HG03439 (cell line): Measurements from ENCODE around the gene TSPAN18.

ENCODE experiments used
- ATAC-seq: cut with Tn5 transposase; IDR thresholded peaks from one replicate; pipeline ENCODE4 v1.9.1; 2021; ENCODE audit warnings: mild to moderate bottlenecking, moderate library complexity; ENCODE audit not compliant: unreplicated experiment

The TSPAN18 gene

GRCh38 chr11:44936525-44936924 is 209.8 kb downstream of the TSPAN18 start:
- peak; percentile 66 for ATAC-seq

- ATAC-seq = no peak
These were observed 210.3 kb downstream of the TSPAN18 start for GRCh38 chr11:44936951-44937543.

DNA sequence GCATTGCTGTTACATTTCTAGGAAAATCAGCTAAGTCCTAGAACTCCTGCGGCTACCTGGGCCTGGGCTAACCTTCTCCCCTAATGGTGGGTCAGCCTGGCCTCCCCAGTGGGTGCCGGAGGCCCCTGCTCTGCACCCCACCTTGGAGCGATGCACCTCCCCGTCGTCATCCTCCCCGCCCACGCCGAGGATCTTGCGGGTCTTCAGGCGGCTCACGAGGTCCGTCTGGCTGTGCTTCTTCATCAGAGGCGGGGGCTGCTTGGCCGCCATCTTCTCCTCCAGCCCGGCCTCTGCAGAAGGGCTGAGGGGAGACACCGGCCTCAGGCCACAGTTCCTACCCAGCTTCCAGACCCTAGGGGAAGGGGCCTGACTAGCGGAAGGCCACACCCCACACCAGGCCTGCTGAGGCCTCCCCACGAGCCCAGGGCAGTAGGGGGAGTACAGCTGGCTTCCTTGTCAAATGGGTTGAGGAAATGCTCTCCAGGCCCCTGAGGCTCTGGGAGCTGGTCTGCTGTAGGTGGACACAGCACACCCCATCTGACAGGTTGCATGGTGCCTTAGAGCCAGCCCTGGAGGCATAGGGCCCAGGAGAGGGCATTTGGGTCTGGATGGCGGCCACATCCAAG is 211.4 kb downstream of the TSPAN18 start:
- no peak for ATAC-seq

DNA sequence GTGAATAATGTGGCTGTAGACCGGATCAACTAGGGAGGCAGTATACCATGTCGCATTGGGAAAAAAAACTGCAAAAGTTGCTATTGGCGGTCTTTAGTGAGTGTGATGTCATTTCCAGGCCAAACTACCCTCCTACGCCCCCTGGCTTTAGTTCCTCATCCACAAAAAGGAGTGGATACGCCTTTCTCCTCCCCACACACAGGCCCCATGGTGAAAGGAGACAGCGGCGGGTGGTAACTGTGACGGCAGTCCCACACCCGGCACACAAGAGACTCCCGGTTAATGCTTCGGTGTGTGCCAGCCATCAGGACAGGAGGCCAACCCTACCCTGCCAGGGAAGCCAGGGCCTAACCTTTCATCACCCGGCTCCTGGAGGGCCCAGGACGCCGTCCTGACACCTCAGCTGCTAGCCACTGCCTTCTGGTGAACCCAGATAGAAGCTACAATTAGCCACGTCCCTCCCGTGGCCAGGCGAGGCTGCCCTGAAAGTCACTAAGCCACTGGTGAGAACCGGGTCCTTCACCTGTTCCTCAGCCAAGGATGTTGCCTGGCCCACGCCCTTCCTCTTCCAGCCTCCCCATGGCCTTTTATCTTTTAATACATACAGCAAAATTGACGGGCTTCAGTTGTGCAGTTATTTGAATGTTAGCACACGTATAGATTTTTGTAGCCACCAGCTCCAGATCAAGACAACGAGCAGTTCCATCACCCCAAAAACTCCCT is 213.1 kb downstream of the TSPAN18 start:
- ATAC-seq = no peak

DNA sequence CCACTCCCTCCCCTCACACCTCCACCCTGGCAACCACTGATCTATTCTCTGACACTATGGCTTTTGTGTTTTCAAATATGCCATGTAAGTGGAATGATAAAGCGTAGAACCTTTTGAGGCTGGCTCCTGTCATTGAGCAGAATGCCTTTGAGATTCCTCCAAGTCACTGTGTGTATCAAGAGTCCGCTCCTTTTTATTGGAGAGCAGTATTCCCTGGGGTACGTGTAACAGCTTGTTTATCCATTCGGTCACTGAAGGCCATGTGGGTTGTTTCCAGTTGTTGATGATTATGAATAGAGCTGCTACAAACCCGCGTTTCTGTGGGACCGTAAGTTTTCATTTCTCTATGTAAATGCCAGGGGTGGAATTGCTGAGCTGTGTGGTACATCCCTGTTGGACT is 213.6 kb downstream of the TSPAN18 start:
- no peak for ATAC-seq

DNA sequence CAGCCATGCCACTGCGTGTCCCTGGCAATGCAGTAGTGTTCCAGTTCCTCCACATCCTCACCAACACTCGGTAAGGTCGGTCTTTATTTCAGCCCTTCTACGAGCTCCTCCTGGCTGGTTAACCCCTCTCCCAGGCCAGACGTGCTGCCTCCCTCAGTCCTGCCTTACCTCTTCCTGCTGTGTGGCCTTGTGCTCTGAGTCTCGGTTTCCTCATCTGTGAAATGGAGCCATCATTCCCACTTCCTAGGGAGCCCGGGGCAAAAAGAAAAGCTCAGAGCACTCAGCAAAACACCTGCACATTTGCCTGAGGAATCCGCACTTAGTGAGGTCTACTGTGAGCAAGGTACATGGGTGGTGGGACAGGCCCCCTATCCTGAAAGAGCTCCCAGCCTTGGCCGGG is 214.1 kb downstream of the TSPAN18 start:
- ATAC-seq = no peak

GRCh38 chr11:44941259-44942021 is 214.7 kb downstream of the TSPAN18 start:
- ATAC-seq = no peak

- ATAC-seq = no peak
These were observed 215.5 kb downstream of the TSPAN18 start for GRCh38 chr11:44942029-44942955.

GRCh38 chr11:44943118-44943517 is 216.4 kb downstream of the TSPAN18 start:
- no peak for ATAC-seq

DNA sequence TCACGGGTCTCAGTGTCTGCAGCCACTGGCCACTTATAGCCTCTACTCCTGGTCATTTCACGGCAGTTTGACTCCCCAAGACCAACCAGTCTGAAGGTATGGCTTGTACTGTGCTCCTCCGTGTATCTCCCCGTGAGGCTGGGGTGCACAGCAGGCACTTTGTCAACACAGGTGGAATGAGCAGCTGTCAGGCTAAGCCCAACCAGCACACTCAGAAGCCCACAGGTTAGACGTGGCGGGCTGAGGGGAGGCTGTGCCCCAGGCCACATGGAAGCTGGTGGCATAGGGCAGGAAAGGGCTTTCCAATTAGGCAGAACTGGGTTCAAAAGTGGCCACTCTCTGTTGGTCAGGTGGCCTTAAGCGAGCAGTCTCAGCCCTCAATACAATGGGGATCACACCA is 216.9 kb downstream of the TSPAN18 start:
- no peak for ATAC-seq

GRCh38 chr11:44944181-44944852 is 217.6 kb downstream of the TSPAN18 start:
- no peak for ATAC-seq

GRCh38 chr11:44944853-44945235 is 218.1 kb downstream of the TSPAN18 start:
- ATAC-seq = no peak

GRCh38 chr11:44945666-44946065 is 218.9 kb downstream of the TSPAN18 start:
- no peak for ATAC-seq

DNA sequence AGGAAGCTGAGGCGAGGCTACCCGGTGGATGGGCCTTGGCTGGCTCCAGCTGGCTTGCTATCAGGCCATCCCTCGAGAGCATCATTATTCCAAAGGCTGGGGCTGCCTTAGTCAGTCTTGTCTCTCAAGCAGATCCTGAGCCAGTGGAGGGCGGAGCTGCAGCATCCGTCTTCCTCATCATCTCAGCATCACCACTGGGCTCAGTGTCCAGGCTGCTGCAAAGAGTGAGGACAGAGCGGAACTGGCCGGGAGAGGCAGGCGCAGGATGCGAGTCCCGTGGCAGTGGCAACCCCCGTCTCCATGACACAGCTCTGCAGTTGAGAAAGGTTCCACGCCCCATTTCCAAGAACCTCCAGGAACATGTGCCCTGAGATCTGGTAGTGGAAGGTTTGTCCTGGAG is 219.5 kb downstream of the TSPAN18 start:
- ATAC-seq = no peak

- ATAC-seq = no peak
These were observed 220.4 kb downstream of the TSPAN18 start for GRCh38 chr11:44947114-44947513.

DNA sequence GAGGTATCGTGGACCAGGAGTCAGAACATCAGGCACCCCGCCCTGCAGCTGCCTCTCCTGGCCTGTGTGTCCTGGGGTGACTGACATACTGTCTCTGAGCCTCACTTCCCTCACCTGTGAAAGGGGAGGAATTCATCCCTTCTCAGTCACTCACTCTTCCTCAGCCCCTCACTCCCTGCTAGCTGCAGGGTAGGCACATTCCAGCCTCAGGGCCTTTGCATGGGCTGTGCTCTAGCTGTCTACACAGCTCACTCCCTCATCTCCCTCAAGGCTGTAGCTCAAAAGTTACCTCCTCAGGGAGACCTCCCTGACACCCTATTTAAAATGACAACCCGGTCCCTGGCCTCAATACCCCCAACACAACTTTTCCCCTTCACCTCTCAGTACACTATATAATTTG is 221.4 kb downstream of the TSPAN18 start:
- no peak for ATAC-seq

GRCh38 chr11:44949160-44950030 is 222.6 kb downstream of the TSPAN18 start:
- ATAC-seq = no peak

- ATAC-seq = no peak
These were observed 223.4 kb downstream of the TSPAN18 start for GRCh38 chr11:44950031-44950624.
